ENCODE results near the gene PNLIP.

GRCh38 chr10:116574797-116575196 lies 29.1 kb downstream of the PNLIP start:
- no peak for TF ChIP-seq POLR2AphosphoS5 (IDR thresholded peaks at IDR 0.05; ENCODE audit: low read depth, low read length)
- no peak for TF ChIP-seq NRF1 (IDR thresholded peaks at IDR 0.05; ENCODE audit: low read depth, low read length)
- TF ChIP-seq CTCF (IDR thresholded peaks at IDR 0.05): no peak
- TF ChIP-seq EZH2phosphoT487 (IDR thresholded peaks at IDR 0.05; ENCODE audit: borderline replicate concordance, low read depth): no peak
- TF ChIP-seq USF2 (IDR thresholded peaks at IDR 0.05; ENCODE audit: borderline replicate concordance, low read depth, low read length): no peak
- TF ChIP-seq RXRA (IDR thresholded peaks at IDR 0.05; ENCODE audit: borderline replicate concordance, low read depth): no peak
